GM12864 (cell line): ENCODE measurements around the gene KCNE1.

Experiments
- DNase-seq: peaks from one replicate; pipeline ENCODE4 v3.0.0-alpha.2; 2011; ENCODE audit warnings: low read depth
- H3K4me3 ChIP-seq: 2 replicates; pipeline ENCODE4 v1.5.1; 2011; ENCODE audit warnings: mild to moderate bottlenecking, low read depth, low read length, control low read depth
- TF ChIP-seq, protein P1 (sequence below): IDR thresholded peaks from 2 replicates; pipeline ENCODE4 v1.5.1; 2011; ENCODE audit warnings: low read depth, mild to moderate bottlenecking, moderate library complexity, low read length, control low read depth, inconsistent platforms; ENCODE audit errors: missing control alignments

The KCNE1 gene

GRCh38 chr21:34545079-34545884 lies 33.3 kb upstream of the KCNE1 start:
- H3K4me3 ChIP-seq = peak overlapping the region; percentile 42
- DNase-seq = peak; percentile 88
- TF ChIP-seq, protein P1, sequence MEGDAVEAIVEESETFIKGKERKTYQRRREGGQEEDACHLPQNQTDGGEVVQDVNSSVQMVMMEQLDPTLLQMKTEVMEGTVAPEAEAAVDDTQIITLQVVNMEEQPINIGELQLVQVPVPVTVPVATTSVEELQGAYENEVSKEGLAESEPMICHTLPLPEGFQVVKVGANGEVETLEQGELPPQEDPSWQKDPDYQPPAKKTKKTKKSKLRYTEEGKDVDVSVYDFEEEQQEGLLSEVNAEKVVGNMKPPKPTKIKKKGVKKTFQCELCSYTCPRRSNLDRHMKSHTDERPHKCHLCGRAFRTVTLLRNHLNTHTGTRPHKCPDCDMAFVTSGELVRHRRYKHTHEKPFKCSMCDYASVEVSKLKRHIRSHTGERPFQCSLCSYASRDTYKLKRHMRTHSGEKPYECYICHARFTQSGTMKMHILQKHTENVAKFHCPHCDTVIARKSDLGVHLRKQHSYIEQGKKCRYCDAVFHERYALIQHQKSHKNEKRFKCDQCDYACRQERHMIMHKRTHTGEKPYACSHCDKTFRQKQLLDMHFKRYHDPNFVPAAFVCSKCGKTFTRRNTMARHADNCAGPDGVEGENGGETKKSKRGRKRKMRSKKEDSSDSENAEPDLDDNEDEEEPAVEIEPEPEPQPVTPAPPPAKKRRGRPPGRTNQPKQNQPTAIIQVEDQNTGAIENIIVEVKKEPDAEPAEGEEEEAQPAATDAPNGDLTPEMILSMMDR = no peak

- no peak overlapping the region for H3K4me3 ChIP-seq
- DNase-seq = peak; percentile 69
- TF ChIP-seq, protein P1 = peak; percentile 61
Measured at GRCh38 chr21:34544032-34544496, 32.1 kb upstream of the KCNE1 start.

DNA sequence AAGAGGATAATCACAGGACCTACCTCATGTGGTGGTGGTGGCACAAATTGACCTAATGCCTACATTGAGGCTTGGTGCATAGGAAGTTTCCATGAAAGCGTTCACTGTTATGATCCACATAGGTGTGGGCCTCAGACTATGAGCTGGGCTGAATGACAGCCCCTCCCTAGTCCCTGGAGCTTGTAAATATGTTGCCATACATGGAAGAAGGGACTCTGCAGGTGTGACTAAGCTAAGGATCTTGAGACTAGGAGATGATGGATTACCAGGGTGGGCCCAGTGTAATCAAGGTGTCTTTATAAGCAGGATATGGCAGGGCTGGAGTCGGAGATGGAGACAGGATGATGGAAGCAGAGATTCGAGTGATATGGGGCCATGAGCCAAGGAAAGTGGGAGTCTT lies 31.0 kb upstream of the KCNE1 start:
- no peak overlapping the region for H3K4me3 ChIP-seq
- TF ChIP-seq, protein P1 = no peak

GRCh38 chr21:34540206-34540605 lies 28.2 kb upstream of the KCNE1 start:
- no peak overlapping the region for H3K4me3 ChIP-seq
- TF ChIP-seq, protein P1 = no peak
- no peak for DNase-seq

More for the DNA sequence above, 31.0 kb upstream of the KCNE1 start:
- no peak for DNase-seq

DNA sequence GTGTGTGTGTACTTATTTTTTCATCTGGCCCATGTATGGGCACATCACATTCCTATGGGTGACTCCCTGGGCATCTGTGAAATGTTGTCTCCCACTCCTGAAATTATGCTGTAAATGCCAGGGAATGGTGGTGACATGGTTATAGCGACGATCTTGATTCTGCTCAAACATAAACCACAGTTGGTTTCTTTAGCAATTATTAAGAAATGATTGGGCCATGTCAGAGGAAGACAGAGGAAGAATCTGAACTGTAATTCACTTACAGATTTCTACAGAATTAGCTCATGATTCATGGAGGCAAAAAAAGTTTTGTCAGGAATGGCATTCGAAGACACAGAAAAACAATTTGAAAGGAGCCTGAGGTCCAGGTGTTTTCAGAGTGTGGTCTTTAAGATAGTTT lies 25.8 kb upstream of the KCNE1 start:
- H3K4me3 ChIP-seq = no peak overlapping the region
- TF ChIP-seq, protein P1 = no peak
- DNase-seq = no peak

DNA sequence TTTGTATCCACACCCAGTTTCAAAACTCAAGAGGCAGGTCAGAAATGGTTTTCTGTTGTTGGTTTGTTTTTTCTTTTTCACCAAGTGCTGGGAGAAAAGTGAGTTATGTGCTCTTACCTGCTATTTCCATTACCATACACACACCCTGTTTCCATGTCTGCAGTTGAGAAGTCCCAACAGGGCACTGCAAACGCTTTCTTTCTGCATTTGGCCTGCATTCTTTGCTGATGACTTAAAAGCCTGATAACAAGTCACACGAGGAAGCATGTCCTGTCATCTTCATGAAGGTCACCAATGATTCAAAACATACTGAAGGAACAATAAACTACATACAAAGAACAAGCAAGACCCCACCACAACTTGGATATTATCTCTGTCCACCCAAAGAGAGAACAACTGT lies 24.8 kb upstream of the KCNE1 start:
- no peak overlapping the region for H3K4me3 ChIP-seq
- TF ChIP-seq, protein P1 = no peak
- DNase-seq = no peak

- DNase-seq = no peak
- H3K4me3 ChIP-seq = no peak overlapping the region
- TF ChIP-seq, protein P1 = no peak
Measured at GRCh38 chr21:34536311-34536710, 24.3 kb upstream of the KCNE1 start.
